ENCODE results near the gene AFAP1L2. TPM values are rescaled to one million over a fixed set of nuclear protein-coding genes. Genes with fewer than 3 reads are reported as not detected.

Gene AFAP1L2
- total and polyA plus RNA-seq, 9 of the 15 experiments (the other 6 are each of a cell fraction or from before 2014, with no cell fraction given) = 0.07 TPM; not detected in 8

DNA sequence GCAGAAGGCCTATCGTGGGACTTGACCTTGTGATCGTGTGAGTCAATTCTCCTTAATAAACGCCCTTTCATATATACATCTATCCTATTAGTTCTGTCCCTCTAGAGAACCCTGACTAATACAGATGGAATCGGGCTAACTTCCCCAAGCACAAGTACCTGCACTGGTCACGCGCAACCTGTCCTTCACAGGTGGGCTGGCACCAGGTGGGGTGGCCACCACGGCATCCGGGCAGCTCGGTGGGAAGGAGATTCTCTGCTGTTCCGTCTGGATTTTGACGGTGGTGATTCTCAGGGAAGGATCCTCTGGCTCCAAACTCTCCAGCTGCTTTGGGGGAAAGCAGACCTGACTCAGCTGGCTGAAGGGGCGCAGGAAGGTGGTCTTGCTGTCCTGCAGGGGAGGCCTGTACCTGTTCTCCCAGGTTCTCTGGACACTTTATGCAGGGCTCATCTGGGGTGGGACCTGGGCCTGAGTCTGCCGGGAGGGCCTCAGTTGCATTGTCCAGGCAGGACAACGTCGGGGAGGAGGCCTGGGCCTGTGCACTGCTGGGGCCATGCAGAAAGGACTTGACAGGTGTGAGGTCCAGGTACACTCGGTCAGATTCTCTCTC, 104.2 kb downstream of the AFAP1L2 start:
- BruUV-seq (replicated peaks) = no TSS peak
- no peaks in the 10 kb centered on the region for H3K4me1 ChIP-seq (replicated peaks in 1 of 2; ENCODE audit: control insufficient read depth in 2 of 2, insufficient read depth in 2 of 2, low read length in 2 of 2)
- no peak overlapping the region for H3K4me2 ChIP-seq (ENCODE audit: insufficient read depth, low read length)
- H3K36me3 ChIP-seq (ENCODE audit: control insufficient read depth, insufficient read depth, low read length) = no peaks in the 10 kb centered on the region
- no peak overlapping the region for H2AFZ ChIP-seq (ENCODE audit: low read depth, low read length)
- H3K9me1 ChIP-seq (ENCODE audit: control insufficient read depth, insufficient read depth, low read length) = no peaks in the 10 kb centered on the region
- no peaks in the 10 kb centered on the region for H3K9me3 ChIP-seq (replicated peaks; ENCODE audit: control insufficient read depth, insufficient read depth, low read depth, low read length)
- H3K27me3 ChIP-seq (ENCODE audit: control insufficient read depth in 2 of 2, insufficient read depth in 2 of 2, low read length in 2 of 2) = peaks cover 0 to 8% of the 10 kb centered on the region in 2 experiments; a peak in 1 of 5 replicates
- H3K27ac ChIP-seq (ENCODE audit: extremely low read depth, low read depth, low read length) = no peak overlapping the region
- POLR2A ChIA-PET = no interaction called here
- intact Hi-C loops (cut with micrococcal nuclease) = loop anchor here (5.0 to 10.0 kb wide), 2 partner anchors 397 to 595 kb away; no protein-coding TSS in a partner anchor
- H3K79me2 ChIP-seq (ENCODE audit: control insufficient read depth, insufficient read depth, low read length) = no peaks in the 10 kb centered on the region
- FAIRE-seq = no peak
- no peak overlapping the region for H3K4me3 ChIP-seq
- ATAC-seq = no peak
- H3K9ac ChIP-seq (ENCODE audit: insufficient read depth in 1 of 2, low read depth in 2 of 2, low read length in 2 of 2) = no peak overlapping the region
- CTCF ChIA-PET (ENCODE audit: low intra/inter-chr PET ratio) = no interaction called here
- 3% methylated on average over 13 of the region's 16 CpGs for WGBS (ENCODE audit: insufficient coverage, low coverage, missing lambda C conversion rate)
- no peak for DNase-seq (ENCODE audit: extremely low read depth in 1 of 4, low spot score in 3 of 4)
- in situ Hi-C loops (cut with MboI) = no loop called here
- H4K20me1 ChIP-seq (replicated peaks; ENCODE audit: control insufficient read depth, insufficient read depth, low read length) = no peaks in the 10 kb centered on the region
- TF ChIP-seq BHLHE40 (IDR thresholded peaks at IDR 0.05; ENCODE audit: low read length) (no peak), ETV5 (CRISPR knock-in tag; IDR thresholded peaks at IDR 0.05; ENCODE audit: low read depth) (no peak), SAFB2 (IDR thresholded peaks at IDR 0.05; ENCODE audit: borderline replicate concordance, low read depth, low read length, severe bottlenecking) (no peak), RFX7 (CRISPR knock-in tag; IDR thresholded peaks at IDR 0.05) (no peak), ILF3 (IDR thresholded peaks at IDR 0.05; ENCODE audit: borderline replicate concordance) (no peak), KDM1A (IDR thresholded peaks at IDR 0.05) (no peak), SRF (CRISPR knock-in tag; IDR thresholded peaks at IDR 0.05) (no peak), ZNF408 (CRISPR knock-in tag; IDR thresholded peaks at IDR 0.05; ENCODE audit: low read depth) (no peak), ZNF699 (CRISPR knock-in tag; IDR thresholded peaks at IDR 0.05; ENCODE audit: insufficient replicate concordance) (no peak), FOXP1 (CRISPR knock-in tag; IDR thresholded peaks at IDR 0.05) (no peak)
- TF ChIP-seq, protein P1, sequence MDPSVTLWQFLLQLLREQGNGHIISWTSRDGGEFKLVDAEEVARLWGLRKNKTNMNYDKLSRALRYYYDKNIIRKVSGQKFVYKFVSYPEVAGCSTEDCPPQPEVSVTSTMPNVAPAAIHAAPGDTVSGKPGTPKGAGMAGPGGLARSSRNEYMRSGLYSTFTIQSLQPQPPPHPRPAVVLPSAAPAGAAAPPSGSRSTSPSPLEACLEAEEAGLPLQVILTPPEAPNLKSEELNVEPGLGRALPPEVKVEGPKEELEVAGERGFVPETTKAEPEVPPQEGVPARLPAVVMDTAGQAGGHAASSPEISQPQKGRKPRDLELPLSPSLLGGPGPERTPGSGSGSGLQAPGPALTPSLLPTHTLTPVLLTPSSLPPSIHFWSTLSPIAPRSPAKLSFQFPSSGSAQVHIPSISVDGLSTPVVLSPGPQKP (CRISPR knock-in tag; IDR thresholded peaks at IDR 0.05) = no peak
- TF ChIP-seq, protein P2, sequence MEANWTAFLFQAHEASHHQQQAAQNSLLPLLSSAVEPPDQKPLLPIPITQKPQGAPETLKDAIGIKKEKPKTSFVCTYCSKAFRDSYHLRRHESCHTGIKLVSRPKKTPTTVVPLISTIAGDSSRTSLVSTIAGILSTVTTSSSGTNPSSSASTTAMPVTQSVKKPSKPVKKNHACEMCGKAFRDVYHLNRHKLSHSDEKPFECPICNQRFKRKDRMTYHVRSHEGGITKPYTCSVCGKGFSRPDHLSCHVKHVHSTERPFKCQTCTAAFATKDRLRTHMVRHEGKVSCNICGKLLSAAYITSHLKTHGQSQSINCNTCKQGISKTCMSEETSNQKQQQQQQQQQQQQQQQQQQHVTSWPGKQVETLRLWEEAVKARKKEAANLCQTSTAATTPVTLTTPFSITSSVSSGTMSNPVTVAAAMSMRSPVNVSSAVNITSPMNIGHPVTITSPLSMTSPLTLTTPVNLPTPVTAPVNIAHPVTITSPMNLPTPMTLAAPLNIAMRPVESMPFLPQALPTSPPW (CRISPR knock-in tag; IDR thresholded peaks at IDR 0.05) = no peak
- TF ChIP-seq, protein P3, sequence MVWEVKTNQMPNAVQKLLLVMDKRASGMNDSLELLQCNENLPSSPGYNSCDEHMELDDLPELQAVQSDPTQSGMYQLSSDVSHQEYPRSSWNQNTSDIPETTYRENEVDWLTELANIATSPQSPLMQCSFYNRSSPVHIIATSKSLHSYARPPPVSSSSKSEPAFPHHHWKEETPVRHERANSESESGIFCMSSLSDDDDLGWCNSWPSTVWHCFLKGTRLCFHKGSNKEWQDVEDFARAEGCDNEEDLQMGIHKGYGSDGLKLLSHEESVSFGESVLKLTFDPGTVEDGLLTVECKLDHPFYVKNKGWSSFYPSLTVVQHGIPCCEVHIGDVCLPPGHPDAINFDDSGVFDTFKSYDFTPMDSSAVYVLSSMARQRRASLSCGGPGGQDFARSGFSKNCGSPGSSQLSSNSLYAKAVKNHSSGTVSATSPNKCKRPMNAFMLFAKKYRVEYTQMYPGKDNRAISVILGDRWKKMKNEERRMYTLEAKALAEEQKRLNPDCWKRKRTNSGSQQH (CRISPR knock-in tag; IDR thresholded peaks at IDR 0.05) = no peak
- TF ChIP-seq, protein P4, sequence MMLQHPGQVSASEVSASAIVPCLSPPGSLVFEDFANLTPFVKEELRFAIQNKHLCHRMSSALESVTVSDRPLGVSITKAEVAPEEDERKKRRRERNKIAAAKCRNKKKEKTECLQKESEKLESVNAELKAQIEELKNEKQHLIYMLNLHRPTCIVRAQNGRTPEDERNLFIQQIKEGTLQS (IDR thresholded peaks at IDR 0.05) = no peak
- TF ChIP-seq, protein P4 (CRISPR knock-in tag; conservative IDR thresholded peaks at IDR 0.05) = no peak
- TF ChIP-seq, protein P5, sequence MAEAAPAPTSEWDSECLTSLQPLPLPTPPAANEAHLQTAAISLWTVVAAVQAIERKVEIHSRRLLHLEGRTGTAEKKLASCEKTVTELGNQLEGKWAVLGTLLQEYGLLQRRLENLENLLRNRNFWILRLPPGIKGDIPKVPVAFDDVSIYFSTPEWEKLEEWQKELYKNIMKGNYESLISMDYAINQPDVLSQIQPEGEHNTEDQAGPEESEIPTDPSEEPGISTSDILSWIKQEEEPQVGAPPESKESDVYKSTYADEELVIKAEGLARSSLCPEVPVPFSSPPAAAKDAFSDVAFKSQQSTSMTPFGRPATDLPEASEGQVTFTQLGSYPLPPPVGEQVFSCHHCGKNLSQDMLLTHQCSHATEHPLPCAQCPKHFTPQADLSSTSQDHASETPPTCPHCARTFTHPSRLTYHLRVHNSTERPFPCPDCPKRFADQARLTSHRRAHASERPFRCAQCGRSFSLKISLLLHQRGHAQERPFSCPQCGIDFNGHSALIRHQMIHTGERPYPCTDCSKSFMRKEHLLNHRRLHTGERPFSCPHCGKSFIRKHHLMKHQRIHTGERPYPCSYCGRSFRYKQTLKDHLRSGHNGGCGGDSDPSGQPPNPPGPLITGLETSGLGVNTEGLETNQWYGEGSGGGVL (CRISPR knock-in tag; IDR thresholded peaks at IDR 0.05) = no peak

Measured in K562 (cell line).